GM12878 (cell line): ENCODE data around the gene SVBP. TPM values are rescaled to one million over a fixed set of nuclear protein-coding genes. Genes with fewer than 3 reads are reported as not detected.

Experiments
- polyA plus RNA-seq, 11 experiments: library from polyadenylated mRNA; depleted of rRNA in 4 of 11; unstranded in 6 of 11; stranded (reverse) in 5 of 11; fragments of >200 nt; fragmentation: Nextera tagmentation in 4 of 11; fragmentation: Illumina TruSeq in 1 of 11; extraction: Ambion mirVana in 4 of 11; extraction: Trizol in 1 of 11; gene quantifications; 1 replicate in 1 of 11; 2 replicates in 10 of 11; pipeline versions ENCODE4 v1.2.1 to v1.2.3, GENCODE V29; 2011 to 2016; ENCODE audit warnings: inconsistent platforms in 2 of 11, missing spikeins in 2 of 11, low read depth in 1 of 11
- total RNA-seq, 4 experiments: library from RNA; depleted of rRNA in 3 of 4; stranded (reverse); fragments of >200 nt in 3 of 4; fragmentation: Illumina TruSeq in 1 of 4; extraction: Trizol in 1 of 4; gene quantifications; 2 replicates each; pipeline versions ENCODE4 v1.2.1 to v1.2.3, GENCODE V29; 2013 to 2021

The SVBP gene
- total and polyA plus RNA-seq, 10 of the 15 experiments (the other 5 are each of a cell fraction or from before 2014, with no cell fraction given), result 12.6 to 29.5 (median 19.8) TPM

Other genes with a start within 250 kb of the SVBP start
Only the 7 nearest of the 9 such genes appear.
- 872 and 1,017 TPM in 2 replicates for gene YBX1, start 135.0 kb downstream of the SVBP start, total RNA-seq (2014; rRNA removed)
- 1,098 and 1,178 TPM in 2 replicates for gene YBX1, start 135.0 kb downstream of the SVBP start, total RNA-seq (2014; rRNA removed; fragmentation: Illumina TruSeq; extraction: Trizol)
- gene YBX1, start 135.0 kb downstream of the SVBP start, total RNA-seq (2021), result 936 and 947 TPM in 2 replicates
- 587 and 826 TPM in 2 replicates for gene YBX1, start 135.0 kb downstream of the SVBP start, polyA plus RNA-seq (2011; rRNA removed)
- 1,157 and 1,353 TPM in 2 replicates for gene YBX1, start 135.0 kb downstream of the SVBP start, polyA plus RNA-seq (2014; fragmentation: Illumina TruSeq; extraction: Trizol)
- 100 to 1,000 TPM; 355 to 521 TPM for gene YBX1, start 135.0 kb downstream of the SVBP start, polyA plus RNA-seq (2014; fragmentation: Nextera tagmentation; extraction: Ambion mirVana)
- gene YBX1, start 135.0 kb downstream of the SVBP start, polyA plus RNA-seq (2014; rRNA removed), result 726 and 845 TPM in 2 replicates
- gene YBX1, start 135.0 kb downstream of the SVBP start, polyA plus RNA-seq (2016; fragmentation: Nextera tagmentation; extraction: Ambion mirVana), result 100 to 1,000 TPM; 758 to 913 TPM
- gene CLDN19, start 77.2 kb downstream of the SVBP start, total RNA-seq (2014; rRNA removed), result not detected in 2 replicates
- gene CLDN19, start 77.2 kb downstream of the SVBP start, total RNA-seq (2014; rRNA removed; fragmentation: Illumina TruSeq; extraction: Trizol), result not detected in 2 replicates
- gene CLDN19, start 77.2 kb downstream of the SVBP start, total RNA-seq (2021), result not detected in 2 replicates
- gene CLDN19, start 77.2 kb downstream of the SVBP start, polyA plus RNA-seq (2011; rRNA removed), result not detected in 2 replicates
- gene CLDN19, start 77.2 kb downstream of the SVBP start, polyA plus RNA-seq (2014; fragmentation: Illumina TruSeq; extraction: Trizol), result not detected in 2 replicates
- not detected for gene CLDN19, start 77.2 kb downstream of the SVBP start, polyA plus RNA-seq (2014; fragmentation: Nextera tagmentation; extraction: Ambion mirVana)
- not detected in 2 replicates for gene CLDN19, start 77.2 kb downstream of the SVBP start, polyA plus RNA-seq (2014; rRNA removed)
- not detected for gene CLDN19, start 77.2 kb downstream of the SVBP start, polyA plus RNA-seq (2016; fragmentation: Nextera tagmentation; extraction: Ambion mirVana)
- gene P3H1, start 50.4 kb downstream of the SVBP start, total RNA-seq (2014; rRNA removed), result 25.7 and 26.3 TPM in 2 replicates
- 15.3 and 16.3 TPM in 2 replicates for gene P3H1, start 50.4 kb downstream of the SVBP start, total RNA-seq (2014; rRNA removed; fragmentation: Illumina TruSeq; extraction: Trizol)
- 40.1 and 42.4 TPM in 2 replicates for gene P3H1, start 50.4 kb downstream of the SVBP start, total RNA-seq (2021)
- 18.0 and 28.8 TPM in 2 replicates for gene P3H1, start 50.4 kb downstream of the SVBP start, polyA plus RNA-seq (2011; rRNA removed)
- gene P3H1, start 50.4 kb downstream of the SVBP start, polyA plus RNA-seq (2014; fragmentation: Illumina TruSeq; extraction: Trizol), result 21.3 and 23.2 TPM in 2 replicates
- gene P3H1, start 50.4 kb downstream of the SVBP start, polyA plus RNA-seq (2014; fragmentation: Nextera tagmentation; extraction: Ambion mirVana), result 1 to 10 TPM in 1 of 2 experiments, under 1 TPM in 1; 0.72 to 3.1 TPM
- gene P3H1, start 50.4 kb downstream of the SVBP start, polyA plus RNA-seq (2014; rRNA removed), result 31.4 and 34.9 TPM in 2 replicates
- 10 to 100 TPM; 25.7 to 26.9 TPM for gene P3H1, start 50.4 kb downstream of the SVBP start, polyA plus RNA-seq (2016; fragmentation: Nextera tagmentation; extraction: Ambion mirVana)
- 5.0 and 5.7 TPM in 2 replicates for gene C1orf50, start 50.1 kb downstream of the SVBP start, total RNA-seq (2014; rRNA removed)
- 6.5 and 7.9 TPM in 2 replicates for gene C1orf50, start 50.1 kb downstream of the SVBP start, total RNA-seq (2014; rRNA removed; fragmentation: Illumina TruSeq; extraction: Trizol)
- 4.4 and 7.0 TPM in 2 replicates for gene C1orf50, start 50.1 kb downstream of the SVBP start, total RNA-seq (2021)
- gene C1orf50, start 50.1 kb downstream of the SVBP start, polyA plus RNA-seq (2011; rRNA removed), result 9.7 and 11.8 TPM in 2 replicates
- gene C1orf50, start 50.1 kb downstream of the SVBP start, polyA plus RNA-seq (2014; fragmentation: Illumina TruSeq; extraction: Trizol), result 4.5 and 8.7 TPM in 2 replicates
- gene C1orf50, start 50.1 kb downstream of the SVBP start, polyA plus RNA-seq (2014; fragmentation: Nextera tagmentation; extraction: Ambion mirVana), result 1 to 10 TPM; 1.2 to 3.3 TPM
- gene C1orf50, start 50.1 kb downstream of the SVBP start, polyA plus RNA-seq (2014; rRNA removed), result 4.6 and 5.1 TPM in 2 replicates
- 10 to 100 TPM in 1 of 2 experiments, 1 to 10 TPM in 1; 8.1 to 10.7 TPM for gene C1orf50, start 50.1 kb downstream of the SVBP start, polyA plus RNA-seq (2016; fragmentation: Nextera tagmentation; extraction: Ambion mirVana)
- gene TMEM269, start 32.4 kb downstream of the SVBP start, total RNA-seq (2014; rRNA removed), result 0.05 and 0.06 TPM in 2 replicates
- gene TMEM269, start 32.4 kb downstream of the SVBP start, total RNA-seq (2014; rRNA removed; fragmentation: Illumina TruSeq; extraction: Trizol), result 0.04 and 0.09 TPM in 2 replicates
- 0.13 and 0.18 TPM in 2 replicates for gene TMEM269, start 32.4 kb downstream of the SVBP start, total RNA-seq (2021)
- gene TMEM269, start 32.4 kb downstream of the SVBP start, polyA plus RNA-seq (2011; rRNA removed), result 0.07 and 0.12 TPM in 2 replicates
- 0.06 TPM in 1 of 2 replicates, not detected in the other for gene TMEM269, start 32.4 kb downstream of the SVBP start, polyA plus RNA-seq (2014; fragmentation: Illumina TruSeq; extraction: Trizol)
- under 1 TPM; 0.02 to 0.06 TPM for gene TMEM269, start 32.4 kb downstream of the SVBP start, polyA plus RNA-seq (2014; fragmentation: Nextera tagmentation; extraction: Ambion mirVana)
- 0.03 and 0.06 TPM in 2 replicates for gene TMEM269, start 32.4 kb downstream of the SVBP start, polyA plus RNA-seq (2014; rRNA removed)
- under 1 TPM in 1 of 2 experiments, not detected in 1; 0.26 TPM for gene TMEM269, start 32.4 kb downstream of the SVBP start, polyA plus RNA-seq (2016; fragmentation: Nextera tagmentation; extraction: Ambion mirVana)
- 4.9 and 5.3 TPM in 2 replicates for gene ERMAP, start 275 bp downstream of the SVBP start, total RNA-seq (2014; rRNA removed)
- 5.3 TPM in 2 replicates for gene ERMAP, start 275 bp downstream of the SVBP start, total RNA-seq (2014; rRNA removed; fragmentation: Illumina TruSeq; extraction: Trizol)
- 5.7 and 5.8 TPM in 2 replicates for gene ERMAP, start 275 bp downstream of the SVBP start, total RNA-seq (2021)
- 2.5 and 2.9 TPM in 2 replicates for gene ERMAP, start 275 bp downstream of the SVBP start, polyA plus RNA-seq (2011; rRNA removed)
- 6.8 TPM in 2 replicates for gene ERMAP, start 275 bp downstream of the SVBP start, polyA plus RNA-seq (2014; fragmentation: Illumina TruSeq; extraction: Trizol)
- gene ERMAP, start 275 bp downstream of the SVBP start, polyA plus RNA-seq (2014; fragmentation: Nextera tagmentation; extraction: Ambion mirVana), result 1 to 10 TPM; 1.4 to 2.2 TPM
- 4.6 and 6.0 TPM in 2 replicates for gene ERMAP, start 275 bp downstream of the SVBP start, polyA plus RNA-seq (2014; rRNA removed)
- gene ERMAP, start 275 bp downstream of the SVBP start, polyA plus RNA-seq (2016; fragmentation: Nextera tagmentation; extraction: Ambion mirVana), result 1 to 10 TPM; 2.7 to 3.4 TPM
- 12.3 and 13.9 TPM in 2 replicates for gene ZNF691, start 29.2 kb upstream of the SVBP start, total RNA-seq (2014; rRNA removed)
- 8.7 and 8.9 TPM in 2 replicates for gene ZNF691, start 29.2 kb upstream of the SVBP start, total RNA-seq (2014; rRNA removed; fragmentation: Illumina TruSeq; extraction: Trizol)
- 11.9 and 12.2 TPM in 2 replicates for gene ZNF691, start 29.2 kb upstream of the SVBP start, total RNA-seq (2021)
- gene ZNF691, start 29.2 kb upstream of the SVBP start, polyA plus RNA-seq (2011; rRNA removed), result 6.9 and 8.7 TPM in 2 replicates
- gene ZNF691, start 29.2 kb upstream of the SVBP start, polyA plus RNA-seq (2014; fragmentation: Illumina TruSeq; extraction: Trizol), result 9.9 and 14.3 TPM in 2 replicates
- gene ZNF691, start 29.2 kb upstream of the SVBP start, polyA plus RNA-seq (2014; fragmentation: Nextera tagmentation; extraction: Ambion mirVana), result 10 to 100 TPM; 14.9 to 16.2 TPM
- 8.5 and 9.3 TPM in 2 replicates for gene ZNF691, start 29.2 kb upstream of the SVBP start, polyA plus RNA-seq (2014; rRNA removed)
- gene ZNF691, start 29.2 kb upstream of the SVBP start, polyA plus RNA-seq (2016; fragmentation: Nextera tagmentation; extraction: Ambion mirVana), result 10 to 100 TPM; 11.5 to 13.2 TPM